Neural cell (in vitro differentiated cells): ENCODE results near the gene DNAJC28. TPM values are rescaled to one million over a fixed set of nuclear protein-coding genes. Genes with fewer than 3 reads are reported as not detected.

Source experiments
- polyA plus RNA-seq: library from polyadenylated mRNA; depleted of rRNA; stranded (reverse); fragments of >200 nt; gene quantifications from 2 replicates; pipeline ENCODE4 v1.2.3, GENCODE V29; 2014

Gene DNAJC28
- polyA plus RNA-seq, 1 donor from 2014 or later: 5.5 TPM

Other genes starting within 250 kb of the DNAJC28 start
- 0.38 and 6.0 TPM in 2 replicates for gene IL10RB, start 225.3 kb downstream of the DNAJC28 start, polyA plus RNA-seq
- 12.4 and 15.5 TPM in 2 replicates for gene IFNAR1, start 166.7 kb downstream of the DNAJC28 start, polyA plus RNA-seq
- 57.2 and 70.0 TPM in 2 replicates for gene IFNGR2, start 88.3 kb downstream of the DNAJC28 start, polyA plus RNA-seq
- gene TMEM50B, start 11.7 kb downstream of the DNAJC28 start, polyA plus RNA-seq: 69.4 and 71.8 TPM in 2 replicates
- gene GART, start 50.4 kb upstream of the DNAJC28 start, polyA plus RNA-seq: 87.5 and 107 TPM in 2 replicates
- 121 and 123 TPM in 2 replicates for gene SON, start 51.3 kb upstream of the DNAJC28 start, polyA plus RNA-seq
- gene DONSON, start 97.0 kb upstream of the DNAJC28 start, polyA plus RNA-seq: 46.2 and 56.6 TPM in 2 replicates
- 40.5 and 54.3 TPM in 2 replicates for gene CRYZL1, start 150.0 kb upstream of the DNAJC28 start, polyA plus RNA-seq
- 35.1 and 48.9 TPM in 2 replicates for gene ITSN1, start 150.8 kb upstream of the DNAJC28 start, polyA plus RNA-seq